Femur (tissue), 1 donor: ENCODE data around the gene CNOT10.

ENCODE experiments used
- DNase-seq: peaks from one replicate; pipeline ENCODE4 v3.0.0-alpha.2; 2017

Gene CNOT10

DNA sequence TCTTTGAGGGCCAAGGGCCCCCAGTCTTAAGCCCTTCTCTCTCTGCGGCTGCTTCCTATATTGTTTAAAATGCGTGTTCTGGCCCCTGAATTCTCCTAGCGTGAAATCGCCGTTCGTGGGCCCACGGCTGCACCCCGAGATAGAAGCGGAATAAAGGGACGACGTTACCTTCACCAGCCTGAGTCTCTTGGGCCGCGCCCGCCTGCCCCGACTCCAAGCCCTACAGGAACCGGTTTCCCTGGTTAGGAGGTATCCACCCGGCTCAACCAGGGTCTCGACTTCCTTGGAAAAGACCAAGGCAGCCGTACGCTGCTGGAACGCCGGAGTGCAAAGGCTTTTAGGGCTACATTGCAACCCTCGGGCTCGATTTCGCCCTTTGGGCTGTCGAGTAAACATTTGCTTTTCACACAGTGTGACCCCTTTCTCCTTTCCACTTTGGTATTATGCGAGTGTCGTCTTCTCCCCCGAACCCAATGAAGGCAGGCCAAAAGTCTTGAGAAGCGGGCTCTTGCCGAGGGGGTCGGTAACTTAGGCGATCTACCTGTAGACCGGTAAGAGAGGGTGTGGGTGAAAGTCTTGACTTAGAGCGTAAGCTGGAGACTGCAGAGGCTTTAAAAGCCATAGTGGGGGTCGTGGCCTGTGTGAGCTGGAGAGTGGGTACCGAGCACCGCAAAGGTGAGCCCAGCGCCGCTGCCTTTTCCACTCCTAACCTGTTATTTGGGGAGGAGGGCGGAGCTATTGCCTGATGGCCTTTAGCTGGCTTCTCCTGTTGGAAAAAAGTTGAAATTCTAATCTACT lies 134.8 kb downstream of the CNOT10 start:
- DNase-seq = no peak

DNA sequence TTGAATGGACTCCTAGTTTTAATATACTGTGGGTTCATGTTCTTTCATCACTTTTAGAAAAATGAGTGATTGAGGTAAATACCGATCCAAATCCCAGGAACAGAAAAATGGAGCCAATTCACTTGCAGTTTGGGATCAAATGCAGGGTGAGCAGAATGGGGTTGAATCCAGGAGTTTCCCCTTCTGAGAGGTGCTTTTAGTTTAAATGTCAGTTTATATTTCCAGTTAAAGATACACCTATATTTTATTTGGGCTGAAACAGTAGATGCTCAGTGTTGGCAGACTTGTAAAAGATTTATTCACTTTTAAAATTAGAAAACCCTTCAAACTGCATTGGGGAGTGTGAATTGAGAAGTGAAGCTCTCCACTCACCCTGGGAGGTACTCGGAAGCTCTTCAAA lies 135.4 kb downstream of the CNOT10 start:
- DNase-seq = no peak

DNA sequence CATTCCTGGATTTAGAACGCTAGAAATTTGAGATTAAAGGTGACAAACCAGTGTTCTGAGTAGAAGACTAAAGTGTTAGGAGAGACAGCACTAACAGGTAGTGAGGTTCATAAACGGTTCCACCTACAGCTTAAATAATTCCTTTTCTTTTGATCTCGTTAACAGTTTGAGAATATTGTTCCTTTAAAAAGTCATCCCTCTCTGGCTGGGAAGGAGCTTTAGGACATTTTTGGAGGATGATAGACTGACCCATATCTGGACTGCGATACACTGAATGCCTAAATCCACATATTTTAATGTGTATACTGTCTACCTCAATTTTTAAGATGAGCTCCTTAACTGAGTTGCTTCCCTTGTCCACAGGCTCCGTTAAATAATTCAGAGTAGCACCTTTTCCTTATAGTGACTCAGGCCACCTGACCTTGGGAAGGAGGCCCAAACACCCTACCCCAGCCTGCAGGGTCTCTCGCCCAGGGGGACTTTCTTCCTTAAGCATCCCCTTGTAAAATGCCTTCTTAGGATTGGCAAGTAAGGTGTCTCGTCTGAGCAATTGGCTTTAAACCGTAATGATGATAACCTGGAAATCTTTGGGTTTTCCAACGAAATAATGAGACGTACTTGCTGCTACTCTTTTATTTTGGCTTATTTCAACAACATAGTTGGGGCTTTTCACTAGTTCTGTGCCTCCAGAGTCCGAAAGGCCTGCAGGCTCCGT lies 136.1 kb downstream of the CNOT10 start:
- DNase-seq = no peak

DNA sequence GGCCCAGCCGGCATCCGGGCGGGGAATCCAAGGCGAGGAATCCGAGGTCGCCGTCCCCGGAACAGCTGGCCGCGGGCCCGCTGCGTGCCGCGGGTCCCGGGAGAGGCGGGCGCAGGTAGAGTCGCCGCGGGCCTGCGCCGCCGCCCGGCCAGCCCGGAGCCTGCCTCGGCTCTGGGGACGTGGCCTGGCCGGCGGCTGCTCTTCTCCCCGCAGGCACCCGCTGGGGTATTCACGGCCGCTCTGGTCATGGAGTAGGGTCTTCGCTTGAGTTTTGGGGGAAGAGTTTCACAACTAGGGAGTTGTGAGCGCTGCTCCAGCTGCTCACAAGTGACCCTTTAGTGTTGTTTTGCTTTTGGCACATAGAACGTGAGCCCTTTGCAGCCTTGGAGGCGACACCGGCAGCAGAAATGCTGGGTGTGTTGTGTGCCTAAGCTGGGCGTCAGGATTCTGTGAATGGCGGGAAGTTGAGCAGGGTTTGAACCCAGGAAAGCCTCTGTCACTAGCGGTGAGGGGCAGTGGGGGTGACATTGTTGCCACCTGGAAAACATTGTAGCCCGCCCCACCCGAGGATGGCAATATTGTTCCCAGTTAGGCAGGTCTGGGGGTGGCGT lies 136.8 kb downstream of the CNOT10 start:
- no peak for DNase-seq

DNA sequence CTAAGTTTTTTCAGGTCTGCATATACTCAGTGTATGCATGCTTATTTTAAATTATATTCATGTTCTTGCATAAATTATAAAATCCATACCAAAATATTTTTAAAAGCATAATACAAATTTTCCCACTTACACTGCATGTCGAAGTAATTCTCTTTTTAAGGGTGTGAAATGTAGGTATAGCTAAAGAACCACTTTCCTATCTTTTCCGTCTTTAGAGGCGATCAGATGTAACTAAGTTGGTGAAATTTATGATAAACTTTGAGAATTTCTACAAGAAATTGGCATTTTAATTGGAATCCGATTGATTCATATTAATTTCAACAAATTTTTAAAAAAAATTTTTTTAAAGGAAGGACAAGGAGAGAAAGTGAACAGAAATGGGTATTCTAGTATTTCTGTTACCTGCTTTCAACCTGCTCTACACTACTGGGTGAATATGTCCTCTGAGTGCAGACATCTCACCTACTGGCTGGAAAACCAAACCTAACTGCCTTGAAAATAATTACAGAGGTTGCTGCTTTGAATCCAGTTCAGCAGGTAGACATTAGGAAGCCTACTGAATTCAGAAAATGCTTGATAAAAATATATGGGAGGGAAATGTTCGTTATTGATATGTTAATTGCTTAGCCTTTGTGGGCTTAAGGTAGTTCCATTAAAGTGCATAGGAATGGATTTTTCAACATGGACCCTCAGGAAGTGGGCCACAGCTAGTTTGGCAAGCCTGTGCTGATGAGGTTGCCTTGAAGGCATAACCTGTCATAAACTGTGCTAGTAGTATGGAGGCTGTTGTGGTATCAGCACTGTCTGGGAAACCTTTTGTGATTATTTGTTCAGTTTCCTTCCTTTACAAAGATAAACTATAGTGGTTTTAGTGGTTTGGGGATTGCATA lies 137.9 kb downstream of the CNOT10 start:
- DNase-seq = no peak
